HG03469 (cell line): ENCODE measurements around the gene MRTO4.
A peak's percentile ranks its signal among the peaks of the same experiment; 100 is the strongest.
"Not testable (repeated sequence)": the region's sequence is repeated elsewhere in the genome, so short reads cannot be mapped to it uniquely, and the experiment has no call there.

Experiments used
- ATAC-seq: cut with Tn5 transposase; IDR thresholded peaks from one replicate; pipeline ENCODE4 v1.9.1; 2021; ENCODE audit warnings: mild to moderate bottlenecking, moderate library complexity, moderate number of reproducible peaks; ENCODE audit not compliant: unreplicated experiment

Gene MRTO4

DNA sequence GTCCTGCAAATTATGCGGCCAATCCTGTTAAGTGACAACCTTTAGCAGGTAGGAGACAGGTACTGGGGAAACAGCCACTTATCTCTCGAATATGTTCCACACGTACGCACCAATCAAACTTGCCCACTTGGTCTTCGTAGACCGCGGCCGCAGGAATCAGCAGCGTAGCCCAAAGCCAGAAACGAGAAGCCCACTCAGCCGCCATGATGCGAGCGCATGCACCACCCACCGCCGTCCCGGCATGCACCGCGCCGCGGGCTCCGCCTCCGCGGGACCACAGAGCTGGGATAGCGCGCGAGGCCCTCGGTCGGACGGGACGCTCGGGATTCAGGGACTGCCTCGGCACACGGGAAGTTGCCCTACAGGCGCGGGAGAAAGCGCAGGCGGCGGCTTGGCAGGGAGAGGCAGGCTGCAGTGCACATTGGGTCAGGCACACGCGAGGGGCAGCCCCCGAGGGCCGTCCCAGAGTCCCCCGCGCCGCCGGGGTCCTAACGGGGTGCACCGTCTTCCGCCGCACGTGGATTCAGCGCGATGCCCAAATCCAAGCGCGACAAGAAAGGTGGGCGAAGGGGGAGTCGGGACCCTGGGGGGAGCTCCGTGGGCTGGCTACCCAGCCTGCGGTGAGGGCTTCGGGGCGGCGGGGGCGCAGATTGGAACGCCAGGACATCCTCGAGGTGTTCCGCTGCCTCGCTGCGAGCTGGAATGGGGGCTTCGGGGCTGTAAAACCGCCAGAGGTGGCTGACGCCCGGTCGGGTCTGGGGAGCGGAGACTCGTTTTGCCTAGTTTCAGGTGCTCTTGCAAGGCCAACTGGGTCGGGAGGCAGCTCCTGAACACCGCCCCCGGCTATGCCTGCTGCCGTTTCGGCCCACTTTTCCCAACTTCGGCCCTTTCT is at the start of gene MRTO4, which contains the start of gene EMC1:
MRTO4 (plus strand) TSS at position 501 of the 892 bp plus-strand sequence; CDS start at position 532, 31 bp downstream.
EMC1 (minus strand) TSS at position 220 of the 892 bp plus-strand sequence; CDS start at position 205, 15 bp downstream.
- peak; percentile 64 for ATAC-seq

DNA sequence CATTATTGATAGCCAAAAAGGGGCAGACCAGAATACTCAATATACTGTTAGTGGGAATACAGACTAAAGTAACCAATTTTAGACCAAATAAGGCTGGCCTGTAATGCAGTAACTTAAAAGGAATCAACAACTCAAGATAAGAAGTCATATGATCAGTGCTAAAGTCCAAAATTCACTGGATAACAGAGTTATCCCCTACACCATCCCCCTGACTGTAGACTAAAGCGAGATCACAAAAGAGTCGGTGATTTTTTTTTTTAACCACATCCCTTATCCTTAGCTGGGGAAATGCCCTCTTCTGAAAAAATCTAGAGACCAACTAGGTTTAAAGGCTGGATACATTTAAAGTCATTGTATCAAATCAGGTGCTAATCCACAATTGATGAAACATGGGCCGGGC is 49.2 kb upstream of the MRTO4 start:
- no peak for ATAC-seq

DNA sequence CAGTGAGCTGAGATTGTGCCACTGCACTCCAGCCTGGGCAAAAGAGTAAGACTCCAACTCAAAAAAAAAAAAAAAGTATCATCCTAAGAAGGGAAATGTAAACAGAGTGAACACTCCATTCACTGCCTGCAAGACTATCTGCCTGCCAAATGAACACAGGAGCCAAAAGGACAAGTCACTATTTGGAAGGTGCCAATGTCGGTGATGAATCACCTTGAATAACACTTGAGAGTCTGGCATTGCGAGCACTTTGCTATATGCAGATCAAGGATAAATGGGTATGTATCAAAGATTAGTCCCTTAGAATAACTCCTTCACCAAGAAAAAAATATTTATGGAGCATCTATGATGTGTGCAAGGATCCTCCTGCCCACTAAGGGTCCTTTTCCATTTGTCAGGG is 48.2 kb upstream of the MRTO4 start:
- no peak for ATAC-seq

DNA sequence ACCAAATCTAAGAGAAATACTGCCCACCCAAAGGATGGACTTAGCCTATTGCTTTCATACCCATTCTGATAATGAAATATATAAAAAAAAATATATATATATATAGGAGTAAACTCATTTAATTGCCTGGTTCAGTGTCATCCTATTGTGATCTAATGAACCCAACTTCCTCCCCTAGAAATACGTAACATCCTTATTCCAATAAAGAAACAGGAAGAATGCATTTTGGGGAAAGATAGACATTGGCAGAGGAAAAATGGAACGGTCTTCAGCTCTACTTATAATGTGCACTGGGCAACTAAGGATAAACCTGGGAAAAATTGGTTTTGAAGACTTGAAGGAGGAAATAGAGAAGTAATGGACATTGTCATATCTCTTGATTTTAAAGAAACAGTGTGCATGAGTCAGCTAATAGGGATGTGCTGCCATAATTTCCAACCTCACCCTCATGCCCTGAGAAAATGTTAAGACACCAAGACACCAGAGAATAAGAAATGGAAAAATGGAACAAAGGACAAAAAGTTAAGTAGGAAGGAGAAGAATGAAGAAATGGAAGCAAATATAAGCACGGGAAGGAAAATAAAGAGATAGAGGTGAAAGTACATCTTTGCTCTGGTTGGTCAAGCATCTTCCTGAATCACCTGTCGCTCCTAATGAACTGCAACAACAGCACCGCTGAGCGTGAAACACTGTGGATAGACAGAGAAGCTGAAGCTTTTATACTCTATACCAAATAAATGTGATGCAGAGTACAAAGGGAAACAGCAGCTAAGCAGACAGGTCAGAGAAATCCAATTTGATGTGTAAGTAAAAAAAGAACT is 46.9 kb upstream of the MRTO4 start:
- ATAC-seq, result no peak

DNA sequence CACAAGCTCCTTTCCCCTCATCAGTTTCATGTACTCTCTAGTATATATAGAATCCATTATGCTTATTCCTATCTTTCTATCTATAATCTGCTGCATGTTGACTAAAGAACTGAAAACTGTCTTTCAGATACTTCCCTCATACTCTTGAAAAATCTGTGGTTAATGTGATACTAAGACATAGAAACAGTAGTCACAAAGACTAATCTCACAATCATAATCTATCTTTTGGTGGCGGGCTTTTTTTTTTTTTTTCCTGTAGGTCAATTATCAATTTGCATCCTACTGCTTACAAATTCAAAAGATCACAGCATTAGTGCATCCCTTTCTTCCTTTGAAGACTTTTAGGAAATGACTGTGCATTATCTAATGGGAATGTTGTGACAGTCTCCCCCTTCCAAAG is 46.2 kb upstream of the MRTO4 start:
- no peak for ATAC-seq

DNA sequence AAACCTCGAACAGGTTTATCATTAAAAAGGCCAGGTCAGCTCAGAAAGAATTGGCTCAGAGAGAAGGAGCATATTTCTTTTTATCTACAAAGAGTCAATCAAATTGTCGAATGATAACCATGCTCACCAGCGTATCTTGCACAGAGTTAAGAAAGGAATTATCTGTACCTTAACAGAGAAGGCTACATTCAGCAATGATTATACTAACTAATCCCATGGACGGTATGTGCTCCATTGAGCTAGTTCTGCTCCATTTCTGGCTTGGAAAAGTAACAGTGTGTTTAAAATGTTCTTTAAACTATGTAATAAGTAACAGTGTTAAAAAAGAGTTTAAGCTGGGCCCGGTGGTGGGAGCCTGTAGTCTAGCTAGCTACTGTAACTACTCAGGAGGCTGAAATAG is 45.8 kb upstream of the MRTO4 start:
- ATAC-seq, result no peak

DNA sequence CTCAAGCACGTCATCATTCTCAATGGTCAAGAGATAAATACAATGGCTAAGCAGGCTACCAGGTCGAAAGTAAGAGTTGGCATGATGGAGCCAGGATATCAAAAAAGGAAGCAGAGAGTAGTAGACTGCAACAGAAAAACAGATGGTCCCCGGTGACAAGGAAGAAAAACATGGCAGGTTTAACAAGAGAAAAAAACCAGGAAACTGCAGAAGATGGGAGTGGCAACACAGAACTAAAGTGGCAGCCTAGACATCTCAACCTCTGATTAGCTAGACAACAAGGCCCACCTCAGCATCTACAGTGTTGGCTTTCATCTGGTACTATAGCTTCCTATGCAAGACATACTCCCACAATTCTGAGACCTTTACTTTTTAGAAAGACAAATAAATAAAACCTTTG is 44.7 kb upstream of the MRTO4 start:
- ATAC-seq, result no peak

DNA sequence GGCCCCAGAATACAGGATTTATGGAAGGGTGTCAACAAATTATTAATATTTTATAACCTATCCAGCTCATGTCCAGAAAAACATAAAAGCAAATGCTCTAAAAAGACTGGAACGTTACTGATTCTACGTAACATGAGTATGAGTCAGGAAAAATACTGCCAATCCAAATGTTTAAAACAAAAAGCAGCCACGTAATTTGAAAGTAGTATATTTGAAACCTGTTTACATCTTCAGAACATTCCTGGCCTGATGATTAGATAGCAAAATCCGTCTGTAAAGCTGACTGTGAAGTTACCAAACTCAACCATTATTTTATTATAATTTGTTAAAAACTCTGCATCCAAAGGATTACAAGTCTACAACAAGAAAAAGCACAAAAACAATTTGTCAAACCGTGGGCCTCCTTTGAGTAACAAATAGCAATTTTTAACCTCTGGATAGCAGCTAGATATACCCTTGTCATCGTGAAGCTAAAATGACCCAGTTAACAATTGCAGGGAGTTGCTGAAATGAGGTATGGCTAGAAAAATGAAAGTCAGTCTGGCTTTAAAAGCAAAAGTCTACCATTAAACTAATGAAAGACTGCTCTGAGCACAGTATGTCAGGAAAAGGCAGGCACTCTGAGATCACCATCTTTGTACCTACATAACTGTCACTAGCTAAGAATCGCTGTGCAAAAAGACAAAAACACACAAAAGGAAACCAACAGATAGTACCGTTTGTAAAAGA is 42.7 kb upstream of the MRTO4 start:
- no peak for ATAC-seq

DNA sequence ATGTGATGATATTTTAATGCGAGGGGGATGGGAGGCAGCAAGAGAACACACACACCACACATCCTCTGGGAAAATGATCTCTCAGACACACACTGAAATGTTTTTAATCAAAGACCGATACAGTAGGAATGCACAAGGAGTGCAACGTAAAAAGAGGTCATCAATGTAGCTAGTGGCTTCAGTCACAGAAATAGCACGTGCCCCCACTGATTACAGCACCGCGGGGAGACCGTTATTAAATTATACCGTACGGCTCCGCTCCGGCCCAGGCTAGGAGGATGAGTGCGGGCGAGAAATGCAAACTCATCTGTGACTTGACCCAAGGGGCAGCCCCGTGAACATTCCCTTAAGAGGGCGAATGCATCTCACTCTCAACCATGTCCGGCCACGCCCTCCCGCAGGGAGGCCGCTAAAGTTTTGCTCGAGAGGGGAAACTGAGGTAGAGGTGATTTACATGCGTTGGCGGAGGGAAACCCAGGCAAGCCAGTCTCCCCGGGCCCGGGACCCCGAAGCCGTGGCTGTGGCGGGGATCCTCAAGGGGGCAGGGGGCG is 42.1 kb upstream of the MRTO4 start:
- ATAC-seq, result peak; percentile 23

DNA sequence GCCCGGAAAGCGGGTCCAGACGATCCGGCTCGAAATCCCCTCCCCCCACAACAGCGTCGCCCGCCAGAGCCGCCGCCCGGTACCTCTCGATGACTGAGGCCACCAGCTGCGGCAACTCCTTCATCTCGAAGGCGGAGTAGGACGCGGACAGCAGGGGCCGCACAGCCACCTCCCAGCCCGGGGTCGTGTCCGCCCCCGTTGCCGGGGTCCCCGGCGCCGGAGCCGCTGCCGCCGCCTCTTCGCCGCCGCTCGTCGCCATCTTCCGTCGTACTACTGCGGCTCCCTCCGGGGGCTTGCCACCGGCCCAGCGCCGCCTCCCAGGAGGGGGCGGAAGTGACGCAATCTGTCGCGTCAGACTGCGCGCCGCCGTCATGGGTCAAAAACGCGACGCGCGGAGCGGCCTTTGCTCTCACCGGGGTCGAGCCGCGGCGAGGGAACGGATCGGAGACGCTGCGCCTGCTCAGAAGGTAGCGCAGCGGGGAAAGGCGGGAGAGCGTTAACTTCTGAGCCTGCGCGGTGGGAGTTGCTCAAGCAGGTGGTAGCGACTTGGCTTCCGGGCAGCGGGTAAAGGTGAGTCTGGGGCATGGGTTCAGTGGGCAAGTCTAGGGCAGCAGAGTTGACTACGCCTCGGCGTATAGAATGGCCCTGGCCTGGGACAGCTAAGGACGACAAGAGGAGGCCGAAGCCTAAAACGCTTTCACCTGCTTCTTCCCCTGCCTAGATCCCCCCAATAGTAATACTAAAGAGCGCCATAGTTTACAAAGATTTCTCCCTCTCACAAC is 41.4 kb upstream of the MRTO4 start, which contains the start of gene UBR4:
UBR4 (minus strand) TSS at position 277 of the 782 bp plus-strand sequence; CDS start at position 259, 18 bp downstream.
- ATAC-seq, result peak; percentile 69

DNA sequence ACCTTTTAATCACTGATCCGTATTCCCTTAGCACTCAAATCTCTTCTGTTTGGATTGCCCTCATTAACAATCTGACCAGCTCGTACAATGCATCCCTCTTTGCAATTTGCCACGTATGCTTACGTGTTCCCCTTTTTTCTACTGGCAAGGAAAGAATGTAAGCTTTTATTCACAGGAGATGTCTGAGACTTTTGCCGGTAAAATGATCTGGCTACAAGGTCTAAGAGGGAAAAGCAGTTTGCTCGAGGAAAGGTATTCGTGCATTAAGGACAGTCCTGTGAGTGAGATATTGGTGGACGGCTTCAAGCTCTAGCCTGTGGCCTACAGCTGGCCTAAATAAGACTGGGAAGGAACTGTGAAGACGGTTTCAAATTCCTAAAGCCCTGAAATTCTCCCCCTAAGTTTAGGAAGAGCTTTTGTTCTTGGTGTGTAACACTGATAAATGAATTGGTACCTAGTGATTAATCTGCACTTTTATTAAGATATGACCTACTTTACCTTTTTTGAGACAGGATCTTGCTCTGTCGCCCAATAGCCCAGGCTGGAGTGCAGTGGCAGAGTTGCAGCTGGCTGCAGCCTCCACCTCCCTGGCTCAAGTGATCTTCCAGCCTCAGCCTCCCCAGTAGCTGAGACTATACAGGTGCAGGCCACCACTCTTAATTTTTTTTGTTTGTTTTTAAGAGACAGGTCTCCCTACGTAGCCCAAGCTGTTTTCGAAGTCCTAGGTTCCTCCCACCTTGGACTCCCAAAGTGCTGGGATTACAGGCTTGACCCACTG is 40.6 kb upstream of the MRTO4 start:
- no peak for ATAC-seq

DNA sequence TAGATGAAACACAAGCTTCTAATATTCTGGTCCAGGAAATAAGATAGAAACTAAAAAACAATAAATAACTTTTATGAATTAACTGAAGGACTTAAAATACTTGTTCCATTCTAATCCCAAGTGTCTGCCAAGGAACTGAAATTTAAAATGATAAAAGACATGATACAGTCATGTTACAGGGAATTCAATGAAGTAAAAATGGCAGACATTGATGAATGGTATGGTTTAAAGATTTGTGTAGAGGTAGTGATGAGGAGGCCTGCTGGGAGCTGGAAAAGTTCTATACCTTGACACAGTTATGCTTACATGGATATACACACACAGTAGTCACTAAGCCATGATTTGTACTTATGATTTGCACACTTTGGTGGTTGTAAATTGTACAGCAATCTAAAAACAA is 39.4 kb upstream of the MRTO4 start:
- no peak for ATAC-seq

DNA sequence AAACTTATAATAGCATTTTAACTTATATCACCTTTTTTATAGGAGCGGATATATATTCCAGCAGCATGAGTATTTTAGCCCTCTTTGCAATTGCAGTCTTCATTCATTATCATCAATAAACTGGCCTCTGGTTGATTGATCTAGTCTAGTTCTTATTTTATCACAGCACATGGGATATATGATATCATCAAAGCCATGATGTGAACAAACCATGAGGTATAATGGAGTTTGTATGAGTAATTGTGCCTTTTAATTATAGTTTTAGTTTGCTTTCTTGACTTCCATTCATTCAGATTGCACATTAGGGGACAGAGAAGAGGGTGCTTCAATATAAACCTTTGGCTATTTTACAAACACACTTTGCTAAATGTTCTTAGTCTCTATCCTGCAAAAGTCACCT is 38.0 kb upstream of the MRTO4 start:
- ATAC-seq, result no peak

DNA sequence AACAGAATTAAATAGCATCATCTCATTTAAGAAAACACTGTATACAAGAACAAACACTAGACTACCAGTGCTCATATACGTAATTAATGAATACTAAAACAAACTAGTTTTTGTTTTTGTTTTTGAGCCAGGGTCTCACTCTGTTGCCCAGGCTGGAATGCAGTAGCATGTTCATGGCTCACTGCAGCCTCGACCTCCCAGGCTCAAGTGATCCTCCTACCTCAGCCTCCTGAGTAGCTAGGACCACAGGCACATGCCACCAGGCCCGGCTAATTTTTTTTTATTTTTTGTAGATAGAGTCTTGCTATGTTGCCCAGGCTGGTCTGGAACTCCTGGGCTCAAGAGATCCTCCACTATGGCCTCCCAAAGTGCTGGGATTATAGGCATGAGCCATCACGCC is 35.0 kb upstream of the MRTO4 start:
- ATAC-seq, result not testable (repeated sequence)

DNA sequence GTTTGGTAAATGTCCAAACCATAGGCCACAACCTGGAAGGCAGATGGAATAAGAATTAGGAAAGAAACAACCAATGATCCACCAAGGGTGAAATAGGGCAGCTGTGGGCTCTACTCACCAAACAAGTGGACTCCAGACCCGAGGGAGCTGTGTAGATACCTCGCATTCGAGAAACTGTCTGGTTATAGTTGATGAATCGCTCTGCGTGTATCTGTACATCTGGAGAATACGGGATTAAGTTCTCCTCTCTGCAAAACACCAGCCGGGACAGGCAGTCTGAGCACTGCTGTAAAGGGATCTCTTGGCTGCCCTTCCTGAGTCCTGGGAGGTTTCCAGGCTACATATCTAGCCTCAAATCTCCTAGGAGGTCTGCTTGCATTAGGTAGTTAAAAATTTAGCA is 32.2 kb upstream of the MRTO4 start:
- ATAC-seq, result no peak

DNA sequence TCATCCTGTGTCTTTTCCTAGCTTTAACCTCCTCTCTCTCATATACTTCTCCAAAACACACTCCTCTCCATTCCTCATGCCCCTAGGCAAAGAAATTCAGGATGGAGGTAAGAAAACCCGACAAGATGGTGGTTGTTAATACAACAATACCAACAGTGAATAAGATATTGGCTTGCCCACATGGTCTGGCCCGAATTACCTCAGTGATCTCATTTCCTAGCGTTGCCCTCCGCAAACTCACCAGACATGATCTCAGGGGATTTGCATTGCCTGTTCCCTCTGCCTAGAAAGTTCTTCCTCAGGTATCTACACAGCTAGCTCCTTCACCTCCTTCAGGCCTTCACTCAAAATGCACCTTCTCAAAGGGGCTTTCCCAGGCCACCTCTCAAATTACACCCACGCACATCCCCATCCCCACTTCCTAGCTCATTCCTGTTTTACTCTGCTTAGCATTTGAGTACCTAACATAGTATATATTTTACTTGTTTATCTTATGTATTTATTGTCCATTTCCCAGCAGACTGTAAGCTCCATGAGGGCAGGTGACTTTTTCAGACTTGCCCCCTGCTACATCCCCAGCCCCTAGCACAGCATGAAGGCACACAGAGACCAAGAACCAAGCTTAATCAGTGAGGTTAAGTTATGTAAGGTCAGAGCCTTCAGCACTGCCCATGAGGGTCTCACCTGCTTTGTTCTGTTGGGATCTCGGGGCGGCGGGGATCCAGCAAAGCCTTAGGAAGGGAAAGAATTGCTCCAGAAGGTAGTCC is 31.3 kb upstream of the MRTO4 start:
- no peak for ATAC-seq

DNA sequence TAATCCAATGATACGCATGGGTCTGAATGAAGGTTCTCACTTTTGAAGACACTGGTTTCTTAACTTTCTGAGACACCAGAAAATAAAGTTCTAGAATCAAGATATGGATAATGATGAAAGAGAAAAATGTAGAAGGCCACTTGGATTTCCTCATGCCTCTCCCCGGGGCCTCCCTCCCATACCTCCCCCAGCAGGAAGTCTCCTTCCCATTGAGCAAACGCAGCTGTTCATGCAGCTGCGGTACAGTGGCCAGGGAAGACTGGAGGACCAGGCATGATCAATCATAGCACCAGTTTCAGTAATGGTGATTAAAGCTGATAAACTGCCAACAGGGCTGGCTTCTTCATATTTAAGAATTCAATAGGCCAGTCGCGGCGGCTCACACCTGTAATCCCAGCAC is 30.6 kb upstream of the MRTO4 start:
- no peak for ATAC-seq

DNA sequence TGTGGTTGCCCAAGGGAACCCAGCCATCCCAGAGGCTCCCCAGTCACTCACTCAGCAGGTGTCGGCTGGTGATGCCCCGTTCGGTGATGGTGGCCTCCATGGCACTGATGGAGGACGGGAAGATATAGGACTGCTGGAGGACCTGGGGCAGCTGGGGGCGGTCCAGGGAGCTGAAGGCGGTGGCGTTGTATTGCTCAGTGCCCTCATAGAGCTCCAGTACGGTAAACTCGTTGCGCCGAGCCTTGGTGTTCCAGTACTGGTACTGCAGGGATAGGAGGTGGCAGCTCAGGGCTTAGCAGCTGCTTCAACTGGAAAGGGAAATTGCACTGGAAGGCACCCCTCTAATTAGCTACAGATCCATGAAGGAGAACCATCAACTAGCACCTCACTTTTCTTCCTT is 29.0 kb upstream of the MRTO4 start:
- no peak for ATAC-seq
